ENCODE data around the gene LIPT1.
"Not testable (repeated sequence)": the region's sequence is repeated elsewhere in the genome, so short reads cannot be mapped to it uniquely, and the experiment has no call there.

LIPT1 gene

DNA sequence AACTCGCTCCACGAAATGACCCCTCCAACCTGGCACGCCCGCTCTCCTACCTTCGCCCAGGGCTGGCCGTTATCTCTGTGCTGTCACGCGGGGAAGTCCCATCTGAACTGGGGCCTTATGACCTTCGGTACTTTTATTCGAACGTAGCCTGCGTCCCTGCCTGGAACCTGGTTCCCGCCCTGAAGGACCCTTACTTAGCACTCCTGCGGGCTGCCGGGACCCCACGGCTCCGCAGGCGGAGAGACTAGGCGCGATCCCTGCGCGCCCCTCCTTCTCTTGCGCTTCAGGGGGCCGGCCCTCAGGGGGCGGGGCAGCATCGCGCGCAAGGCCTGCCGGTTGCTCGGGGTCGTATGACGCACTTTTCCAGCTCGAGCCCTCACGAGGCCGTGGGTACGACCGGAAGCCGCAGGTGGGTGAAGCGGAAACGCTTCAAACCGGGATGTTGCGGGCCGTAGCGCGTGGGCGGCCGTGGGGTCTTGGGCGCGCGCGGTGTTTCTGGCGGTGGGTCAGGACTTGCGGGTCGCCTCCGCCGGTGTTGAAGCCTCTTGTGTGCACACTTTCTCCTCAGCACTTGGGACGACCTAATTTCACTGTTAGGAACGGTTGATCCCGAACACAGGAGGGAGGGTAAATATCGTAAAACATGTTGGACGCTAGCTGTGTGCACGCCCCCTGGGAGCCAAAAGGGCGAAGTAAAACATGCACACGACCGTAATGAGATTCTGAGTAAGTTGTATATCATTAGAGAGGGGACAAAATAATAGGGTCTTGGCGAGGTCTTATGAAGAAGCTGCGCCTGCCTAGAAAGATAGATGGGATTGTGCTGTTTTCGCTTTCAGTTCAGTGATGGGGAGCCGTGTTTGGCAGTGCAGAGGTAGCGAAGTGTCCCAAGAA is at the start of gene LIPT1, which contains the start of gene TSGA10:
Gene LIPT1 (plus strand): TSS at position 325 of the 894 bp plus-strand sequence. CDS start 6,991 bp downstream, outside the sequence.
Gene TSGA10 (minus strand): TSS at position 300 of the 894 bp plus-strand sequence. CDS start 45,503 bp downstream, outside the sequence.
- peak within 1 kb of the TSS; percentile 83 for H3K4me3 ChIP-seq
- H3K27ac ChIP-seq: peak within 1 kb of the TSS; percentile 78 to 89
- TF ChIP-seq CTCF (IDR thresholded peaks at IDR 0.05): no peak
- DNase-seq (ENCODE audit: low spot score): peak; percentile 94

GRCh38 chr2:99106913-99107312 is 47.9 kb upstream of the LIPT1 start:
- no peak overlapping the region for H3K4me3 ChIP-seq
- H3K27ac ChIP-seq: no peak overlapping the region
- TF ChIP-seq CTCF (IDR thresholded peaks at IDR 0.05): no peak
- DNase-seq (ENCODE audit: low spot score): no peak

GRCh38 chr2:99111236-99111635 is 43.5 kb upstream of the LIPT1 start:
- no peak overlapping the region for H3K4me3 ChIP-seq
- DNase-seq (ENCODE audit: low spot score): no peak
- TF ChIP-seq CTCF (IDR thresholded peaks at IDR 0.05): no peak
- H3K27ac ChIP-seq: no peak overlapping the region

GRCh38 chr2:99111945-99112344 is 42.8 kb upstream of the LIPT1 start:
- no peak for TF ChIP-seq CTCF (IDR thresholded peaks at IDR 0.05)
- no peak for DNase-seq (ENCODE audit: low spot score)
- Histone ChIP-seq H3K4me3 (no peak overlapping the region), H3K27ac (no peak overlapping the region)

- no peak for TF ChIP-seq CTCF (IDR thresholded peaks at IDR 0.05)
- H3K27ac ChIP-seq: no peak overlapping the region
- no peak overlapping the region for H3K4me3 ChIP-seq
- DNase-seq (ENCODE audit: low spot score): no peak
Measured at GRCh38 chr2:99112617-99113016, 42.1 kb upstream of the LIPT1 start.

- TF ChIP-seq CTCF (IDR thresholded peaks at IDR 0.05): no peak
- H3K4me3 ChIP-seq: no peak overlapping the region
- DNase-seq (ENCODE audit: low spot score): no peak
- H3K27ac ChIP-seq: no peak overlapping the region
Measured at GRCh38 chr2:99127981-99128380, 26.8 kb upstream of the LIPT1 start.

GRCh38 chr2:99135044-99135556 is 19.7 kb upstream of the LIPT1 start:
- DNase-seq (ENCODE audit: low spot score); H3K4me3 ChIP-seq; H3K27ac ChIP-seq: not testable (repeated sequence)

Measured in coronary artery (tissue), 2 donors.